ENCODE data around the gene SOX13. TPM values are rescaled to one million over a fixed set of nuclear protein-coding genes. Genes with fewer than 3 reads are reported as not detected.

The SOX13 gene
- total and polyA plus RNA-seq, 9 of the 15 experiments (the other 6 are each of a cell fraction or from before 2014, with no cell fraction given), result 0.03 to 0.35 (median 0.06) TPM; not detected in 5

DNA sequence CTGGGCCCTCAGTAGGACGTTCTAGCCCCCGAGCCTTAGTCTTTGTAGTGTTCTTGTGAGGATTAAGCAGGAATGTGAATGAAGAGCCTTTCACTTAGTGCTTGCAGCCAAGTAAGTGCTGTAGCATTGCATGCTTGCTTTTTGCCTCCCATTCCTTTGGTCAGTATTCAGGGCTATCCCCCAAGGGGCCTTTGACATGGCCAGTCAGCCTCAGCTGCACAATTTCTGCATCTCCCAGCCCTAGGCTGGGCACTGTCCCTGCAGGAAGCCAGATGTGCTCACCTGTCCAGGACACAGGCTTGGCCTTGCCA lies 30.5 kb downstream of the SOX13 start:
- intact Hi-C loops (cut with micrococcal nuclease), result no loop called here
- WGBS (ENCODE audit: insufficient coverage, low coverage, missing lambda C conversion rate), result 0% methylated on average over 2 of the region's 2 CpGs
- no peak overlapping the region for H3K27ac ChIP-seq (ENCODE audit: extremely low read depth, low read depth, low read length)
- no peak overlapping the region for H3K4me2 ChIP-seq (ENCODE audit: insufficient read depth, low read length)
- H3K9me1 ChIP-seq (ENCODE audit: control insufficient read depth, insufficient read depth, low read length), result no peaks in the 10 kb centered on the region
- H4K20me1 ChIP-seq (replicated peaks; ENCODE audit: control insufficient read depth, insufficient read depth, low read length), result no peaks in the 10 kb centered on the region; the same call in 1 of the 2 replicates
- no peaks in the 10 kb centered on the region for H3K79me2 ChIP-seq (ENCODE audit: control insufficient read depth, insufficient read depth, low read length)
- CTCF ChIA-PET (ENCODE audit: low intra/inter-chr PET ratio), result no interaction called here
- H3K27me3 ChIP-seq (ENCODE audit: control insufficient read depth in 2 of 2, insufficient read depth in 2 of 2, low read length in 2 of 2), result peaks cover 8 to 59% of the 10 kb centered on the region in 2 experiments; a peak in 4 of 5 replicates
- FAIRE-seq (no peak), ATAC-seq (no peak), DNase-seq (ENCODE audit: extremely low read depth in 1 of 4, low spot score in 3 of 4) (no peak)
- no peak overlapping the region for H3K4me3 ChIP-seq
- no peaks in the 10 kb centered on the region; a peak in 1 of 5 replicates for H3K4me1 ChIP-seq (replicated peaks in 1 of 2; ENCODE audit: control insufficient read depth in 2 of 2, insufficient read depth in 2 of 2, low read length in 2 of 2)
- in situ Hi-C loops (cut with MboI), result no loop called here
- no peaks in the 10 kb centered on the region for H3K9me3 ChIP-seq (replicated peaks; ENCODE audit: control insufficient read depth, insufficient read depth, low read depth, low read length)
- no peak overlapping the region for H3K9ac ChIP-seq (ENCODE audit: insufficient read depth in 1 of 2, low read depth in 2 of 2, low read length in 2 of 2)
- H2AFZ ChIP-seq (ENCODE audit: low read depth, low read length), result no peak overlapping the region
- no TSS peak for BruUV-seq (replicated peaks)
- POLR2A ChIA-PET, result no interaction called here
- H3K36me3 ChIP-seq (ENCODE audit: control insufficient read depth, insufficient read depth, low read length), result no peaks in the 10 kb centered on the region
- TF ChIP-seq SETDB1 (IDR thresholded peaks at IDR 0.05; ENCODE audit: low read length) (no peak), AFF1 (IDR thresholded peaks at IDR 0.05; ENCODE audit: low read depth in 1 of 2, partially characterized antibody in 2 of 2) (no peak), HOMEZ (CRISPR knock-in tag; IDR thresholded peaks at IDR 0.05) (no peak), ZNF280A (IDR thresholded peaks at IDR 0.05; ENCODE audit: low read depth, partially characterized antibody) (no peak)
- TF ChIP-seq, protein P1, sequence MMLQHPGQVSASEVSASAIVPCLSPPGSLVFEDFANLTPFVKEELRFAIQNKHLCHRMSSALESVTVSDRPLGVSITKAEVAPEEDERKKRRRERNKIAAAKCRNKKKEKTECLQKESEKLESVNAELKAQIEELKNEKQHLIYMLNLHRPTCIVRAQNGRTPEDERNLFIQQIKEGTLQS (IDR thresholded peaks at IDR 0.05), result no peak
- TF ChIP-seq, protein P1 (CRISPR knock-in tag; conservative IDR thresholded peaks at IDR 0.05), result no peak
- TF ChIP-seq, protein P2, sequence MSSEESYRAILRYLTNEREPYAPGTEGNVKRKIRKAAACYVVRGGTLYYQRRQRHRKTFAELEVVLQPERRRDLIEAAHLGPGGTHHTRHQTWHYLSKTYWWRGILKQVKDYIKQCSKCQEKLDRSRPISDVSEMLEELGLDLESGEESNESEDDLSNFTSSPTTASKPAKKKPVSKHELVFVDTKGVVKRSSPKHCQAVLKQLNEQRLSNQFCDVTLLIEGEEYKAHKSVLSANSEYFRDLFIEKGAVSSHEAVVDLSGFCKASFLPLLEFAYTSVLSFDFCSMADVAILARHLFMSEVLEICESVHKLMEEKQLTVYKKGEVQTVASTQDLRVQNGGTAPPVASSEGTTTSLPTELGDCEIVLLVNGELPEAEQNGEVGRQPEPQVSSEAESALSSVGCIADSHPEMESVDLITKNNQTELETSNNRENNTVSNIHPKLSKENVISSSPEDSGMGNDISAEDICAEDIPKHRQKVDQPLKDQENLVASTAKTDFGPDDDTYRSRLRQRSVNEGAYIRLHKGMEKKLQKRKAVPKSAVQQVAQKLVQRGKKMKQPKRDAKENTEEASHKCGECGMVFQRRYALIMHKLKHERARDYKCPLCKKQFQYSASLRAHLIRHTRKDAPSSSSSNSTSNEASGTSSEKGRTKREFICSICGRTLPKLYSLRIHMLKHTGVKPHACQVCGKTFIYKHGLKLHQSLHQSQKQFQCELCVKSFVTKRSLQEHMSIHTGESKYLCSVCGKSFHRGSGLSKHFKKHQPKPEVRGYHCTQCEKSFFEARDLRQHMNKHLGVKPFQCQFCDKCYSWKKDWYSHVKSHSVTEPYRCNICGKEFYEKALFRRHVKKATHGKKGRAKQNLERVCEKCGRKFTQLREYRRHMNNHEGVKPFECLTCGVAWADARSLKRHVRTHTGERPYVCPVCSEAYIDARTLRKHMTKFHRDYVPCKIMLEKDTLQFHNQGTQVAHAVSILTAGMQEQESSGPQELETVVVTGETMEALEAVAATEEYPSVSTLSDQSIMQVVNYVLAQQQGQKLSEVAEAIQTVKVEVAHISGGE (CRISPR knock-in tag; IDR thresholded peaks at IDR 0.05), result no peak
